GM18909 (cell line): ENCODE results near the gene TTLL5.
"Not testable (repeated sequence)": the region's sequence is repeated elsewhere in the genome, so short reads cannot be mapped to it uniquely, and the experiment has no call there.

ENCODE experiments used
- ATAC-seq: cut with Tn5 transposase; IDR thresholded peaks from one replicate; pipeline ENCODE4 v1.9.1; 2021; ENCODE audit warnings: mild to moderate bottlenecking; ENCODE audit not compliant: unreplicated experiment, poor library complexity

The TTLL5 gene

DNA sequence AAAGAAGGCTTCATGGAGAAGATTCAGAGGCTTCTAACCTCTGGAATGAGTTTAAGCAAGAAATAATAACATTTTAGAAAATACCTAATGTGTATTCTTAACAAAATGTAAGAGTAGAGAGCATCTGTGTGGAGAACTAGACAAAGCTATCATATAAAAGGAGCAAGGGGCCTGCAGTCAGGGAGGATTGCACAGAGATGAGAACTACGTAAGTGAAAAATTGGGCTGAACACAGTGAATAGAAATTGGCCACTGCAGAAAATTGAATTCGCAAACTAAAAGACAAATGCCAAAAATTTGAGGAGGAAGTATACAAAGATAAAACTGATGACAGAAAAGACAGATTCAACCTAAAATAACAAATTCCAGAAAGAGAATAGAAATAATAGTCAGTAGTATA, 227.9 kb downstream of the TTLL5 start:
- ATAC-seq, result no peak

DNA sequence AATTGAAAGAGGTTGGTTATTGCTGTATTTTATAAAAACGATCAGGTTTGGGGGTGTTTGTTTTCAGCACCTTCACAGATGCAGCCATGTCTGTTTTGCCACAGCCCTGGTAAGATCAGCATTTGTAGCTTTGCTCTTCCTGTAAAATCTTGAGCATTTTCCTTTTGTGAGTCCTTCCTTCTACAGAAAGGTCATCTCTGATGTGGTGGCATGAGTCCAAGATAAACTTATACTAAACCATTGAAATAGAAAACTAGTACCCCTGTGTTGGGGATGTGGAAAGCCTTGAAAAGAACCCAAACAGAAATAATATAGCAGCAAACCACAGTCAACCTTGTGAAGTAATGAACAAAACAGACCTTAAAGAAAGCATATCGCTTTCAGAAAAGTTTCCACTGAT, 235.3 kb downstream of the TTLL5 start:
- ATAC-seq, result no peak

DNA sequence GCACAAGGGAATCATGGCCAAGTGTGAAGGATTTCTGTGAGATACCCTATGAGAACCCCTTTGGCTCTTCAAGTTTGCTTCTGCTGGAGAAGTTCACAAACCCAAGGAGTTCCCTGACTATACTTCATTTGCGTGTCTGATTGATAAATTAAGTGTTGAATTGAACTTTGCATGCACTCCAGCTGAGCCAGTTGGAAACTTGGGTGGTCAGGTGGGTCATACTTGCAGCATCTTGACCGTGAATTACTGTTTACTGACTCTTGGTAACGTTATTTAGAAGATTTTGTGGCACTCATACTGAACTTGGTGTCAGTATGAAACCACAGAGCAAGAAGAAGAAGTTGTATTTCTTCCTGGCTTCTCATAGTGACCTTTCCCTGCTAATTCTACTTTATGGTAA, 243.3 kb downstream of the TTLL5 start:
- ATAC-seq, result no peak

DNA sequence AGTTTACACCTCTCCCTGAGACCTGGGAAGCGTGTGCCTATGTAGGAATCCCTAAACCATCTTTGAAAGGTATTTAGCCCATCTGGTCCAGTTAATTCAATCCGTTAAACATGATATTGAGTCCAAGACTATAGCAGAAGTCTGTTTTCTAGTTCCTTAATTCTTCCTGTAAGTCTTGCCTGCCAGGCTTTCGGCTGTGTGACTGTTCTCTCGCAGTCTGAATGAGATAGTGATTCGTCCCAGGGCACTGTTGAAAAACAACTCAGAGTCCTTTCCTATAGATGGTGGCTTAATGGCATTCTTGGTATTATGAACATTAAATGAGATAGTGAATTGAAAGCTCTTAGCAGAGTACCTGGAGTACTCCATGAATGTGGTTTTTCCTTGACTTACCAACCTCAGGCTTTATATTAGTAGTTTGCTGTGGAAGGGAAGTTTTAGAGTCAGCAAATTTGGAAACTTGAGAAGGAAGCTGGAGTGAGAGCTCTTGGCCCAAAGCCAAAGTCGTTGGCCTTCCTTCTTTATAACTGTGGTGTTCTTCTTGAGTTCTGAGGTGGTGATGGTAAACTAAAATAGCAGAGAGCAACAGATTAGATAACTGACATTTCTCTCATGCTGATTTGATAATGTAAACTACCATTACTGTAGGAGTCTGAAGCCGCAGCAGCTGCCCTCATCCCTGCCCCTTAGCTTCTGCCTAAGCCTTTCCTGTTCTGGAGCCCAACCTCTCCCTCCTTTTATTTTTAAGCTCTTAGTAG, 244.3 kb downstream of the TTLL5 start:
- ATAC-seq, result no peak

DNA sequence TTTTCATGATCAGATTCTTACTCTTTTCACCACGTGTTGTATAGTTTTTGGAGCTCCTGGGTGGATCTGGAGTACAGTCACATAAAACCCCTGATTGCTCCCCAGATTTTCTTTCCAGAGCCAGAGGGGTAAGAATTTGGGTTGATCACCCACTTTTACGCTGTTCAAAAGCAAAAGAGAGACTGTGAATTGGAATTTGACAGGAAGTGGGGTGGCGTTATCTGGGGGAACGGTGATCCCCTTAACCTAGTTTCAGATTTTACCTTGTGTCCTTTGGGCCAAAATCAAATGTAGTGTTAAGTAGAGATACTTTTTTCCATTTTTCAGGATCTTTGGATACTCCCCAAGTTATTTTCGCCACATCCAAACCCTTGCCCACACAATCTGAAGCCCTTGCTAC, 245.2 kb downstream of the TTLL5 start:
- no peak for ATAC-seq

DNA sequence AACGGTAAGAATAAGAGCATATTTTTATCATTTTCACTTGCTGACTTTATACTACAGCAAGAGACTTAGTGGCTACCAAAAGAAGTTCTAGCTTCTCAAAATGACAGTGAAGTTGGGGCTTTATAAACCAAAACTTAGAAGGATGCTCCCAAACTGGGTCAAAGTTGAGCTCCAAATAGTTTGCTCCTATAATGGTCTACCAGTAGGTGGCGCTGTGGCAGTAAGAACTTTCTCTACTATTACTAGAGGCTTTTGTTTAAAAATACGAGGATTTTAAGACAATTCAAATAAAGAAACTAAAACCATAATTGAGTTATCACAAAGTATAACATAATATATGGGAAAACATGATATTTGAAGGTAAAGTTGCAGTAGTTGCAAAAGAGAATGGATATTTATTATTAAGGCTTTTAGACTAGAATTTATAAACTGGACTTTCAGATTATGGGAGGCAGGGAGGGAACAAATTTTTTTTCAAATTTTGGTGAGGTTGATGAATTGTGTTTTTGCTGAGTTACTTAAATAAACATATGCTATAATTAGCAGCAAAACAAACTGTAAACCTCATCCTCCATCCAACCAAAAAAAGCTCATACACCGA, 245.7 kb downstream of the TTLL5 start:
- ATAC-seq, result no peak

DNA sequence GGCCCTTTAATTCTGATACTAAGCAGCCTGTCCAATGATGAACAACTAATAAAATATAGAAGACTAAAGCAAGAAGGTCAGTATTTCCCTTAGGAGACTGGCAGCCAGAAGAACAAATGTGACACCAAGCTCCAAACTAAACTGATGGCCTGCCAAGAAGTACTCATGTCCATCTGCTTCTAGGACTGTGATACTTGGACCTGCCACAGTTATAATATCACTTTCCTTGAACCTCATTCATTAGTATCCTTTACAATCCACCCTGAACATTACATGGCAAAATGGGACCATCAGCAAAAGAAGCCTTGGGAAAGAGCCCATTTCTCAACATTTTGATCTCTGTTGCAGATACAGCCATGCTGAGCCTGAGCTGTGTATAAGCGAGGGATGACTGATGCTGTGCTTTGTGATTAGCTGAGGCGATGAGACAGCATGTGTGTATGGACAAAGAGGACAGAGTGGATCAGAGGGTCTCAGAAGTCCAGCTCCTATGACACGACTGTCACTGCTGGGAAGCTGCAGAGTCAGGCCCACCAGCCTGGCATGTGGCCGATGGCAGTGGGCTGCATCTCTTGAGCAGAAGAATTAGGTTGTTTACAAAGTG, 246.8 kb downstream of the TTLL5 start:
- ATAC-seq, result no peak

DNA sequence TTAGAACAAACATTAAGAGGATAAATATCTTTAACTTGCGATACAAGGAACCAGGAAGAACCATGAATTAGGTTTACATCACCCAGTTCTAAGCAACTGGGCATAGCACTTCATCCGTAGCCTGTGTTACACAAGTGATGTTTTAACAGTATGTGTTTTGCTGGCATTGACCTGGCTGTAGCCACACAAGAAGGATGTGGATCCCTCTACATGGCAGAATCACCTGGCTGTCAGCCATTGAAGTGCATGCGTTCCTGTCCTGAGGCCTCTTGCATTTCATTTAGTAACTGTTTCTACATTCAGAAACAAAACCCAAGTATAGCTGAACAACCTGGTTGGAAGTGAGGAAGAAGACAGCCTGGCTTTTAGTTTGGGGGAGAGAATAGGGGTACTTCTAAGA, 248.6 kb downstream of the TTLL5 start:
- ATAC-seq, result no peak

DNA sequence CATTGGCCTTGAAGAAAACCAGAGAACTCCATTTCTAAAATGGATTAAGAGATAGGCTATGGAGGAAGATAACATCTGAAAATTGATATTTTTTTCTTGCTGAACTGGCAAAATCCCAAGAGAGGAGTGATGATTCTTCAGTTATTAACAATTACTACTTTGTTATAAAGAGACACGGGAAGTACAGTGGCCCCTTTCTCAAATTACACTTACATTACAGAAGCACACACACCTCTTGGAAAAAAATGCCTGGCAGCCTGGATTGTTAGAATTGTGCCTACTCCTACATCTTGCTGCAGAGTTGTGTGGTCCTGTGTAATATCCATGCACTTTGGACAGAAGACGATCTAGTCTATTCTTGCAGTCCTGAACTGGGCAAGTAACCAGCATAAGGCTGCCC, 249.0 kb downstream of the TTLL5 start:
- no peak for ATAC-seq

DNA sequence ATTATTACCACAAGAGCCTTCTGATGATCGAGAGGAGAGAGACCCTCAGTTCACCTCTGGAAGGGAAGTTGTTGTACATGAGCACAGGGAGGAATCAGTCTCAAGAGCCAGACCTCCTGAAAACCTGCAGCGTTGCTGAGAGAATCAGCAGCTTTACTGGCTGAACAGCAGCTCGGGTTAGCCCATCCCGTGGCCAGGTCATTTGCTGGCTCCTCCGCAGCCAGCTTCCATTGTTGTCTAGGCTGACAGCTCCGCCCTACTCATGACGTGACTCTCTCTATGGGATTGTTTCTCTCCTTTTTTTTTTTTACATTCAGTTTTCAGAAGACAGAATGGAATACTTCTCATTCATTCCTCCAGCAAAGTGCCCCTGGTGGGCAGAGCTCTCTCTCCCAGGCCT, 250.8 kb downstream of the TTLL5 start:
- ATAC-seq, result no peak

DNA sequence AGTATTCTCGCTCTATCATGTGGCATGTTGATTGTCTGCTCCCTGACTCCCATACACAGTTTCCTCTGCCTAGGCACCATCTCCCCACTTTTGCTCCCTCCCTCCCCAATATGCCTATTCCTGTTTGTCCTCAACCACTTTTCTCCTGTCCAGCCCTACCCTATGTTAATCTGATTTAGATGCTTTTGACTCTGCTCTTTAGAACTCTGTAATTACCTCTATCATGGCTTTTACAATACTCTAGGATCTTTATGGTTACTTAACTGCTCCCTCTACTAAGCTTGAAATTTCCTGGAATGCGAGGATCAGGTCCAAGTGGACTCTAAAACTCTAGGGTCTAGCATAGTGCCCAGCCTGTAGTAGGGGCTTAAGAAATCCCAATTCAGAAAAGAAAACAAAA, 252.1 kb downstream of the TTLL5 start:
- no peak for ATAC-seq

DNA sequence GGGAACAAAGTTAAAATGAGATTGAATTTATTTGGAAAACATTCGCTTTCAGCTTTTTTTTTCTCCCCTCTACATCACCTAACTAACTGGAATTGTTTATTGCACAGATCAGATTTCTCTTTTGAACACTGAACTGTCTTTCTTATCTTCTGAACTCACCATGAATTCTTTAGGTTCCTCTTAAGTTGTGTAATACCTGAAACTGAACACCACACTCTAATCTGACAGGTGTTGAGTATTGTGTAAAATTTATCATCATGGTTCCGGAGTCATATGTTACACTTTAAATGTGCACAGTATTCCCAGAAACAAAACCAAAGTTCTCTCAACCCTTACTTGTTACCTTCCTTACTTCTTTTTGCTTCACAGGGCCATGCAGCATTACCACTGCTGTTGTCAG, 254.0 kb downstream of the TTLL5 start:
- ATAC-seq, result no peak

DNA sequence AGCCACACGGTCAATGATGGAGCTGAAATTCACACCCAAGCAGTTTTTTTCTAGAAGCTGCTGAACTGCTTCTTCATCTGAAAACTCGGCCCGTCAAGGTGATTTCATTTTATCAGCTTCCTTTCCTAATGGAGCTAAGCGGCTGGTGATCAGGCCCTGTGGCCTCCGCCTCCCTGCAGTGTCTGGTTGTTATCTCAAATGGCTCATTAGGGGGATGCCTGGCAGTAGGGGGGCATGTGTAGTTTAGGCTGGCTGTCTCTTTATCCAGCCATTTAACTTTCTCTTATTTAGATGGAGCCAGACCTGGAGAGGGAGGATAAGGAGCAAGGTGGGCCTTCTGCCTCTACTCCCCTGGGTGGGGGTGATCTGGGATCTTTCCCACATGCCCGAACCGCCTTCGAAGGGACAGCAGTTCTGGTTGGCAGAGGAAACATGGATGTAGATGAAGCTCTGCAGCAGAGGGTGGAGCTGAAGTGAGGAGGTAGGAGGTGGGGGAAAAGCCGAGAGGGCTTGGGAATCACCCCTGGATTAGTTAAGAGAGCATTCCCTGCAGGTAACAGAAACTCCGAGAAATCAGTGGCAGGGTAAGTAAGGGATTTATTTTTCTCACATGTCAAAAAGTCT, 256.4 kb downstream of the TTLL5 start:
- no peak for ATAC-seq

DNA sequence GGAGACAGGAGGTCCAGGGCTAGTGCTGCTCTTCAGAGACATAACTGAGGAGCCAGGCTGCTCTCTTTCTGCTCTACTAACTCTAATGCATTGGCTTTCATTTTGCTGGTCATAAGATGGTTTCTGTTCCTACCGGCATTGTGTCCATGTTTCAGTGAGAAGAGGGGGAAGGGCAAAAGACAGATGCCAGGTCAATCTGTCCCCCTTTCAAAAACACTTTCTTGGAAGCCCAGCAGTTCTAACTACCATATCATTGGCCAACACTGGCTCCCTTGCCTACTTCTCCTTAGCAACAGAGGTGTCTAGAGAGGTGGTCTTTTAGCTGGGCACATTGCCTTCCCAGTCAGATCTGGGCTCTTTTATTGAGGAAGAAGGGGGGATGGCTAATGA, 256.9 kb downstream of the TTLL5 start:
- no peak for ATAC-seq

DNA sequence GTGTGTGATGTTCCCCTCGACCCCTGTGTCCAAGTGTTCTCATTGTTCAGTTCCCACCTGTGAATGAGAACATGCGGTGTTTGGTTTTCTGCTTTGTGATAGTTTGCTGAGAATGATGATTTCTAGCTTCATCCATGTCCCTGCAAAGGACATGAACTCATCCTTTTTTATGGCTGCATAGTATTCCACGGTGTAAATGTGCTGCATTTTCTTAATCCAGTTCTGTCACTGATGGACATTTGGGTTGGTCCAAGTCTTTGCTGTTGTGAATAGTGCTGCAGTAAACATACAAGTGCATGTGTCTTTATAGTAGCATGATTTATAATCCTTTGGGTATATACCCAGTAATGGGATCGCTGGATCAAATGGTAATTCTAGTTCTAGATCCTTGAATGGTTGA, 259.4 kb downstream of the TTLL5 start:
- not testable (repeated sequence) for ATAC-seq

DNA sequence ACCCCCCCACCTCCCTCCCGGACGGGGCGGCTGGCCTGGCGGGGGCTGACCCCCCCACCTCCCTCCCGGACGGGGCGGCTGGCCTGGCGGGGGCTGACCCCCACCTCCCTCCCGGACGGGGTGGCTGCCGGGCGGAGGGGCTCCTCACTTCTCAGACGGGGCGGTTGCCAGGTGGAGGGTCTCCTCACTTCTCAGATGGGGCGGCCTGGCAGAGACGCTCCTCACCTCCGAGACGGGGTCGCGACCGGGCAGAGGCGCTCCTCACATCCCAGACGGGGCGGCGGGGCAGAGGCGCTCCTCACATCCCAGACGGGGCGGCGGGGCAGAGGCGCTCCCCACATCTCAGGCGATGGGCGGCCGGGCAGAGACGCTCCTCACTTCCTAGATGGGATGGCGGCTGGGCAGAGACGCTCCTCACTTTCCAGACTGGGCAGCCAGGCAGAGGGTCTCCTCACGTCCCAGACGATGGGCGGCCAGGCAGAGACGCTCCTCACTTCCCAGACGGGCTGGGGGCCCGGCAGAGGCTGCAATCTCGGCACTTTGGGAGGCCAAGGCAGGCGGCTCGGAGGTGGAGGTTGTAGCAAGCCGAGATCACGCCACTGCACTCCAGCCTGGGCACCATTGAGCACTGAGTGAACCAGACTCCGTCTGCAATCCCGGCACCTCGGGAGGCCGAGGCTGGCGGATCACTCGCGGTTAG, 264.2 kb downstream of the TTLL5 start:
- not testable (repeated sequence) for ATAC-seq

DNA sequence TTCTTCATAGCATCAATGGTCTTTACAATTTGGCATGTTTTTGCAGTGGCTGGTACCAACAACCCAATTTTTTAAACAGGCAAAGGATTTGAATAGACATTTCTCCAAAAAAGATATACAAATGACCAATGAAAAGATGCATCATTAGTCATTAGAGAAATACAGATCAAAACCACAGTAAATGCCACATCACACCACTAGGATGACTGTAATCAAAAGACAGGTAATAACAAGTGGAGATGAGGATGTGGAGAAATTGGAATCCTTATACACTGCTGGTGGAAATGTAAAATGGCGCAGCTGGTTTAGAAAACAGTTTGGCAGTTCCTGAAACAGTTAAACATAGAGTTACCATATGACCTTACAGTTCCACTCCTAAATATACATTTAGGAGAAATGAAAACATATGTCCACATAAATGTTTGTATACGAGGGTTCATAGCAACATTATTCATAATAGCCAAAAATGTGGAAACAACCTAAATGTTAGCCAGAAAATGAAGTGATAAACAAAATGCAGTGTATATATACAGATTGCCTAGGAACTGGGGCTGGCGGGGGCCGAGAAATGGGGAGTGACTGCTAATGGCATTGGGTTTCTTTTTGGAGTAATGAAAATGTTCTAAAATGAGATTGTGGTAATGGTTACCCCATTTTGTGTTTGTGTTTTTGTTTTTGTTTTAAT, 265.5 kb downstream of the TTLL5 start:
- no peak for ATAC-seq

DNA sequence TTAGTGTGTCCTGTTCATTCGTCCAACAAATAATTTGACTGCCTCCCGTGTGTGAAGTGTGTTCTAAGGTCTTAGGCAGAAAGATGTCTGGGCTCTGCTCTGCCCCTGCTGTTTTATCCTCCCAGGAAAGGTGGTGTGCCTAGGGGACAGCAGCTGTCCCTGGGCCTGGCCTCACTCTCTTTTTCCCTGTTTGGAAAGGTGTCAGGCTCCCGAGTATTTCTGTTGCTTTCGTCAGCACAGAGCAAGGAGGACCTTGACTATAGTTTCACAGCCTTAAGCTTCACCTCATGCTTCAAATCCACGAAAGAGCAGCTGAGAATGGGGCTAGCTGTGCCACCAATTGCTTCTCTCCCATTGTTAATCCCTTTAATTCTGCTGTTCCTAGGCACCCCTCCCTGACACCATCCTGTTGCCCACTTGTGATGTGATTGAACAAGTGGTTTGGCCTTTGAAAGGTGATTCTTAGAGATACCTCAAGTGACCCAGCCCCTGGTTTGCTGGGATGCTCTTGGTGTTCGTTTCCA, 266.6 kb downstream of the TTLL5 start:
- ATAC-seq, result no peak

DNA sequence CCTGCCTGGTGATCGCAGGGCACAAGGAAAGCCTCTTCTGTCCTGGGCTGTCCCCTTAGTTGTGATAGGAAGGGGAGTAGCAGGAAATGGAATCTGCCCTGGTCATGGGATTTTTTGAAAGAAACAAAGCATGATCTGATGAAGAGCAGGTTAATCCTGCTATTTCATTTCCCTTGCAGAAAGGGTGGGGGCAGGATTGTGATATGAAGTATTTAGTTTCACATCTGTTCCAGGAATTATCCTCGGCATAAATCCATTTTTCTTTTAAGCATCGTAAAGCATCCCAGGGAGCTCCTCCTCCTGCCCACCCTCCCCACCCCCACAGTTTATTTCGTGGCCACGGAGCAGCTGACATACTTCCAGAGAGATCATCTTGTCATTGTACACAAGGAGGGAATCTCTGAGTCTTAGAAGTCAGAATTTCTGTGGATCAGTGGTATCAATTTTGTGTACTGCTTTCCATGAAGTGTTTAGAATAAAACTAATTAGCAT, 267.7 kb downstream of the TTLL5 start:
- no peak for ATAC-seq
